ENCODE results near the gene ZNF688. TPM values are rescaled to one million over a fixed set of nuclear protein-coding genes. Genes with fewer than 3 reads are reported as not detected.

ZNF688 gene
- polyA plus RNA-seq, 2 of the 4 experiments (the other 2 are of a cell fraction): 4.6 to 6.7 TPM

DNA sequence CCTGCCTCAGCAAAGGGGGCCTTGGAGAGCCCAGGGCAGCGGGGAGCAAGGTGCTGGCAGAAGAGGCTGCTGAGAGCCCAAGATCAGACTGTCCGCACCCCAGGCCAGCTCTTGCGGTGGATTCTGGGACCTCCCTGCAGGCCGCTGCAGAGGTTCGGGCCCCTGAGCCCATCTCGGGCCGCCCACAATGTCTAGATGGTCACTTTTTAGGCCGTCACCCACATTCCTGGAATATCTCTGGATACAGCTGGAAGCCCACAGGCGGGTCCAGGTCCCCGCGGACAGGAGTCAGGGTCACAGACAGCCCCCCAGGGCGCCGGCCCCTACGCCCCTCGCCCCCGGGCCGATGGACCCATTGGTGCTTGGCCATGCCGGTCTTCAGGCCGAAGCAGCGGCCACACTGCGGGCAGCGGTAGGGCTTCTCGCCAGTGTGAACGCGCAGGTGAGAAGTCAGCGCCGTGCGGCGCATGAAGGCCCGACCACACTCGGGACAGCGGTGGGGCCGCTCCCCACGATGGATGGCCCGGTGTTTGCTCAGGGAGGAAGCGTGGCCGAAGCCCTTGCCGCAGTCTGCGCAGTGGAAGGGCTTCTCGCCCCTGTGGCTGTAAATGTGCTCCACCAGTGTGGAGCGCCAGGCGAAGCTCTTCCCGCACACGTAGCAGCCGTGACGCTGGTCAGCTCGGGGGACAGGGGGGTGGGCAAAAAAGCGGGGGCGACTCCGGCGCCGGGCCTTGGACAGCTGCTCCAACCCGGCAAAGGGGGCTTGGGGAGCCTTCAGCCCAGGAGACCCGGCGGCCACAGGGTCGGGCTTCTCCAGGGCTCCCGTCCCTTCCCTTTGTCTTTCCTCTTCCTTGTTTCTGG lies 39.0 kb downstream of the ZNF688 start:
- 93% methylated on average over 38 of the region's 57 CpGs for WGBS (ENCODE audit: missing lambda C conversion rate)
- FAIRE-seq: no peak
- POLR2A ChIA-PET: no interaction called here

GRCh38 chr16:30530163-30531037 lies 41.1 kb downstream of the ZNF688 start:
- peaks cover 17% of the 10 kb centered on the region for H3K4me1 ChIP-seq
- ChIA-PET POLR2A (interaction anchor here (0.6 to 2.5 kb wide), 2 partner anchors 15 to 28 kb away, joined by 3 to 9 read pairs; partner anchors contain the start of gene ZNF764), CTCF (interaction anchor here (0.7 to 5.0 kb wide), 7 partner anchors 32 to 109 kb away, joined by 3 to 19 read pairs (median 3); partner anchors contain the start of gene DCTPP1)
- ATAC-seq (no peak), FAIRE-seq (no peak), DNase-seq (ENCODE audit: low read depth in 1 of 2, low spot score in 1 of 2) (no peak)
- H3K9me3 ChIP-seq: no peaks in the 10 kb centered on the region
- TF ChIP-seq CBX2 (IDR thresholded peaks at IDR 0.05; ENCODE audit: borderline replicate concordance, low read depth): no peak
- no peak for TF ChIP-seq SMC3 (IDR thresholded peaks at IDR 0.05)
- no peak for TF ChIP-seq ATOH8 (CRISPR knock-in tag; IDR thresholded peaks at IDR 0.05; ENCODE audit: low read depth)
- TF ChIP-seq RAD21 (conservative IDR thresholded peaks at IDR 0.05 in 1 of 2, IDR thresholded peaks at IDR 0.05 in 1 of 2): no peak
- TF ChIP-seq MYC (IDR thresholded peaks at IDR 0.05; ENCODE audit: borderline replicate concordance, low read length): no peak
- TF ChIP-seq ESRRA (IDR thresholded peaks at IDR 0.05; ENCODE audit: borderline replicate concordance, low read length): no peak
- TF ChIP-seq NPAS2 (CRISPR knock-in tag; IDR thresholded peaks at IDR 0.05; ENCODE audit: borderline replicate concordance): no peak
- TF ChIP-seq RARB (CRISPR knock-in tag; IDR thresholded peaks at IDR 0.05): no peak
- no peak for TF ChIP-seq ZC3H11A (IDR thresholded peaks at IDR 0.05)
- TF ChIP-seq, protein P1, sequence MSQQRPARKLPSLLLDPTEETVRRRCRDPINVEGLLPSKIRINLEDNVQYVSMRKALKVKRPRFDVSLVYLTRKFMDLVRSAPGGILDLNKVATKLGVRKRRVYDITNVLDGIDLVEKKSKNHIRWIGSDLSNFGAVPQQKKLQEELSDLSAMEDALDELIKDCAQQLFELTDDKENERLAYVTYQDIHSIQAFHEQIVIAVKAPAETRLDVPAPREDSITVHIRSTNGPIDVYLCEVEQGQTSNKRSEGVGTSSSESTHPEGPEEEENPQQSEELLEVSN (IDR thresholded peaks at IDR 0.05; ENCODE audit: borderline replicate concordance, low read depth): no peak
- no peak for TF ChIP-seq EHMT2 (IDR thresholded peaks at IDR 0.05; ENCODE audit: low read depth)
- TF ChIP-seq BCL3 (IDR thresholded peaks at IDR 0.05): no peak
- no peak overlapping the region for H3K27ac ChIP-seq
- WGBS (ENCODE audit: missing lambda C conversion rate): 82% methylated on average over 13 of the region's 13 CpGs
- H3K4me2 ChIP-seq: no peak overlapping the region
- H3K4me3 ChIP-seq: no peak overlapping the region

More for the DNA sequence above, 39.0 kb downstream of the ZNF688 start:
- DNase-seq (ENCODE audit: low read depth in 1 of 2, low spot score in 1 of 2) (no peak), ATAC-seq (no peak)
- Histone ChIP-seq H3K4me2 (no peak overlapping the region), H3K9me3 (no peaks in the 10 kb centered on the region), H3K4me3 (no peak overlapping the region), H3K27ac (no peak overlapping the region), H3K4me1 (peaks cover 19% of the 10 kb centered on the region)
- CTCF ChIA-PET: interaction anchor here (1.0 to 5.0 kb wide), 3 partner anchors 20 to 102 kb away, joined by 3 to 19 read pairs (median 4); partner anchors contain the start of gene DCTPP1
- TF ChIP-seq KDM5A (IDR thresholded peaks at IDR 0.05) (no peak), POLR2A (IDR thresholded peaks at IDR 0.05; ENCODE audit: low read length) (no peak), ZC3H11A (IDR thresholded peaks at IDR 0.05) (no peak), POLR2AphosphoS2 (conservative IDR thresholded peaks at IDR 0.05; ENCODE audit: low read length) (no peak), HDAC2 (IDR thresholded peaks at IDR 0.05) (no peak), CBX8 (IDR thresholded peaks at IDR 0.05) (no peak), ATOH8 (CRISPR knock-in tag; IDR thresholded peaks at IDR 0.05; ENCODE audit: low read depth) (no peak), EHF (CRISPR knock-in tag; IDR thresholded peaks at IDR 0.05) (no peak), RCOR1 (IDR thresholded peaks at IDR 0.05; ENCODE audit: low read depth, low read length) (no peak), FOXS1 (CRISPR knock-in tag; IDR thresholded peaks at IDR 0.05) (no peak), HES2 (IDR thresholded peaks at IDR 0.05) (no peak), RFX5 (IDR thresholded peaks at IDR 0.05) (no peak), BHLHE40 (IDR thresholded peaks at IDR 0.05; ENCODE audit: low read depth, low read length) (no peak), CTCF (IDR thresholded peaks at IDR 0.05) (no peak), FOSB (CRISPR knock-in tag; IDR thresholded peaks at IDR 0.05) (no peak)
- TF ChIP-seq, protein P1 (IDR thresholded peaks at IDR 0.05; ENCODE audit: borderline replicate concordance, low read depth): no peak
